Pancreas (tissue), 10 donors: ENCODE results near the gene C2orf76. TPM values are rescaled to one million over a fixed set of nuclear protein-coding genes. Genes with fewer than 3 reads are reported as not detected.

Source experiments
- ATAC-seq, 4 donors: fragments of 200-7000 bp; cut with Tn5 transposase; one replicate each; pipeline versions ENCODE4 v1.8.0 to v1.9.1; 2020; ENCODE audit warnings: mild to moderate bottlenecking in 4 of 4, moderate library complexity in 4 of 4
- DNase-seq, 6 donors: peaks; one replicate each; pipeline ENCODE4 v3.0.0-alpha.2; 2020
- FAIRE-seq: peaks from 2 replicates; lab custom pipeline; 2012; peaks lifted over from hg19 to GRCh38; lab: Jason Lieb, UNC
- H3K27ac ChIP-seq, 4 donors: fragments of 200-600 bp; sonication (generic); 1 replicate in 3 of 4; 2 replicates in 1 of 4; pipeline versions ENCODE4 v1.5.0 to v1.8.0; 2020
- H3K27me3 ChIP-seq, 4 donors: fragments of 200-600 bp; one replicate each; pipeline ENCODE4 v1.8.0; 2021
- H3K36me3 ChIP-seq, 3 donors: fragments of 200-600 bp; sonication (generic) in 1 of 3; one replicate each; pipeline versions ENCODE4 v1.5.0 to v1.8.0; 2020 to 2021
- H3K4me1 ChIP-seq, 3 donors: fragments of 200-600 bp; one replicate each; pipeline ENCODE4 v1.8.0; 2021
- H3K4me3 ChIP-seq, 4 donors: fragments of 200-600 bp; sonication (generic) in 2 of 4; one replicate each; pipeline versions ENCODE4 v1.5.0 to v1.8.0; 2020 to 2021
- H3K9me3 ChIP-seq, 4 donors: fragments of 200-600 bp; one replicate each; pipeline ENCODE4 v1.8.0; 2021
- CTCF ChIP-seq, 4 donors: fragments of 200-600 bp; sonication (generic) in 3 of 4; IDR thresholded peaks; one replicate each; pipeline versions ENCODE4 v1.5.0 to v1.8.0; 2021; ENCODE audit warnings: antibody characterized with exemption in 4 of 4
- WGBS, 2 donors: extraction: QIAGEN DNeasy Blood & Tissue Kit; methylation state at CpG; one replicate each; pipeline ENCODE4 v1.1.7; 2013; 5-methylcytosine and 5-hydroxymethylcytosine counted together
- intact Hi-C, 3 donors: fragments of 100-400 bp; cut with DNase I; formaldehyde crosslinking; loops; one replicate each; pipeline versions ENCODE4 v1.11.1 to v1.14.2; 2022
- polyA plus RNA-seq, 2 donors: library from polyadenylated mRNA; stranded (reverse); fragments of 200-250 nt; gene quantifications; one replicate each; pipeline ENCODE4 v1.2.3, GENCODE V29; 2013
- total RNA-seq, 6 donors: library from RNA; stranded (reverse); fragmentation: NEBNext Ultra II Directional in 4 of 6; extraction: Animal tissue kit (Norgen Biotek cat#: 25700) in 4 of 6; gene quantifications; one replicate each; pipeline versions ENCODE4 v1.2.1 to v1.2.4, GENCODE V29; 2021 to 2023
- donor health status: healthy with polysubstance abuse.
- donor health status: DM: no; HTN: no; CAD: no; lungs with moderate emphysema.
- donor health status: DM: no; HTN: no; CAD: no.
- donor health status: control.
- donor health status: control.
- donor health status: Bipolar disorder and iron deficiency.
- donor health status: DM: yes; HTN: yes; CAD: no.
- donor health status: DM: no; HTN: no; CAD: no.
- donor health status: DM: no; HTN: no; CAD: no.
- donor health status: DM: yes; HTN: yes; CAD: no.

C2orf76 gene
- total and polyA plus RNA-seq, 8 donors, result 3.8 to 12.0 (median 5.6) TPM

DNA sequence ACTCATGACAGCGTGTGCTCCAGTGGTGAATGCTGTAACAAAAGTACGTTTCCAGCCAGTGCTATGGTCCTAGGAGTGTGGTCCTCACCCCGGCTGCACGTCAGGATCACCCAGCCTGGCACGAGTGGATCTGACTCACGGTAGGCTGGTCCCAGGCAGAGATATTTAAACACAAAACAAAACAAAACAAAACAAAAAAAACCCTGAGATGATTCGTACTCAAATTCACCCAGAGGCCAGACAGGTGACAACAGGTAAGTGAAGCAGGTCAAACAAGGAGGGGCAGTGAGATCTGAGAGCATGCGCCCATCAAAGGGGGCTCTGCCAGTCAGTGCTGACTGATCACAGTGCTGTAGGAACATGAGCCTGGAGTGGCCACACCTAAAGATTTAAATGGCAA lies 43.2 kb downstream of the C2orf76 start:
- ATAC-seq (peak; percentile 20 to 56 (median 34)), DNase-seq (peak in 1 of 6 donors; percentile 39), FAIRE-seq (no peak)
- Histone ChIP-seq H3K27ac (peak overlapping the region in 3 of 4 donors; percentile 37 to 77 (median 71)), H3K4me1 (peaks cover under 1 to 20% (median 16%) of the 10 kb centered on the region in 3 donors), H3K36me3 (no peaks in the 10 kb centered on the region), H3K9me3 (no peaks in the 10 kb centered on the region), H3K27me3 (no peaks in the 10 kb centered on the region), H3K4me3 (no peak overlapping the region)
- 49 to 58% methylated on average over 8 of the region's 8 CpGs for WGBS, 2 donors
- no peak for TF ChIP-seq CTCF (IDR thresholded peaks at IDR 0.05)
- intact Hi-C loops, result no loop called here

- Histone ChIP-seq H3K27me3 (no peaks in the 10 kb centered on the region), H3K27ac (no peak overlapping the region), H3K9me3 (no peaks in the 10 kb centered on the region), H3K4me3 (no peak overlapping the region), H3K4me1 (peaks cover 16 to 25% (median 19%) of the 10 kb centered on the region in 3 donors), H3K36me3 (no peaks in the 10 kb centered on the region)
- ATAC-seq (peak in 3 of 4 donors; percentile 49 to 60 (median 52)), FAIRE-seq (no peak), DNase-seq (no peak)
- no peak for TF ChIP-seq CTCF (IDR thresholded peaks at IDR 0.05)
- 22 to 23% methylated on average over 7 of the region's 7 CpGs for WGBS, 2 donors
- intact Hi-C loops, result no loop called here
These were observed 47.0 kb downstream of the C2orf76 start for GRCh38 chr2:119319593-119319992.

DNA sequence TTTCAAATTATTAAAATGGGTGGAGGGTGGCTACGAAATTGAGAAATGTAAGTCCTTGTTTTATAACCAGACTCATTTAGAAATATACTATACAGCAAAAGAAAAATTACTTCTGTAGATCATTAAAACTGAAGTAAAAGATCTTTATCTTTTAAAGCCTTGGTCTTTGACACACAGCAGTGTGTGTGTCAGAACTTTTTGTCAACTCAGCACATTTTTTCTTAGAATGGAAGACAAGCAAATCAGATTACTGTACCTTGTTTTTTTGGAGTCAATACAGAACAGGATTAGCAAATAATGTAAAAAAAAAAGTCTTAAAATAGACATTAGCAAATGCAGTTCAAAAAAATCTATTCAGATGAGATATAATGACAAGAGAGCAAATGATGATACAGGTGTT lies 49.1 kb downstream of the C2orf76 start:
- no peak overlapping the region for H3K4me3 ChIP-seq
- H3K9me3 ChIP-seq, result no peaks in the 10 kb centered on the region
- H3K36me3 ChIP-seq, result no peaks in the 10 kb centered on the region
- no peak for FAIRE-seq
- no peak for ATAC-seq
- no peaks in the 10 kb centered on the region for H3K27me3 ChIP-seq
- H3K4me1 ChIP-seq, result peaks cover 10 to 16% (median 14%) of the 10 kb centered on the region in 3 donors
- no peak for DNase-seq
- H3K27ac ChIP-seq, result no peak overlapping the region
- intact Hi-C loops, result no loop called here
- WGBS, 2 donors, result 91 to 98% methylated on average over 1 of the region's 1 CpG
- TF ChIP-seq CTCF (IDR thresholded peaks at IDR 0.05), result no peak

DNA sequence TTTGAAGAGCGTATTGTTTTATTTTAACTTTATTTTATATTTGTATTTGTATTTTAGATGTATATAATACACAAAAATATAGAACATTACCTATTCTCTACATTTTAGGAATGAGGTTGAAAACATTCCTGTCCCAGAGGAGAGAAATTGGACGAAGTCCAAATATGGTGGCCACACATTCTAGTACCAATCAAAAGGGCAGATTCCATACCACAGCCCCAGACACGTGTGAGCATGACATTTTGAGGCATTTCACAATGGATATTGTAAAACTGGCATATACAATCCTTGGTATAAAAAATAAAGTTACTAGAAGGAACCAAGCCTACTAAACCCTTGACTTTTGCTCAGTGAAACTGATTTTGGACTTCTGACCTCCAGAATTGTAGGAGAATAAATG lies 50.6 kb downstream of the C2orf76 start:
- ATAC-seq (no peak), DNase-seq (no peak), FAIRE-seq (no peak)
- Histone ChIP-seq H3K36me3 (no peaks in the 10 kb centered on the region), H3K4me3 (no peak overlapping the region), H3K27me3 (no peaks in the 10 kb centered on the region), H3K4me1 (peaks cover 10 to 16% (median 14%) of the 10 kb centered on the region in 3 donors), H3K27ac (no peak overlapping the region), H3K9me3 (no peaks in the 10 kb centered on the region)
- 64 to 72% methylated on average over 3 of the region's 3 CpGs for WGBS, 2 donors
- intact Hi-C loops, result no loop called here
- TF ChIP-seq CTCF (IDR thresholded peaks at IDR 0.05), result no peak

DNA sequence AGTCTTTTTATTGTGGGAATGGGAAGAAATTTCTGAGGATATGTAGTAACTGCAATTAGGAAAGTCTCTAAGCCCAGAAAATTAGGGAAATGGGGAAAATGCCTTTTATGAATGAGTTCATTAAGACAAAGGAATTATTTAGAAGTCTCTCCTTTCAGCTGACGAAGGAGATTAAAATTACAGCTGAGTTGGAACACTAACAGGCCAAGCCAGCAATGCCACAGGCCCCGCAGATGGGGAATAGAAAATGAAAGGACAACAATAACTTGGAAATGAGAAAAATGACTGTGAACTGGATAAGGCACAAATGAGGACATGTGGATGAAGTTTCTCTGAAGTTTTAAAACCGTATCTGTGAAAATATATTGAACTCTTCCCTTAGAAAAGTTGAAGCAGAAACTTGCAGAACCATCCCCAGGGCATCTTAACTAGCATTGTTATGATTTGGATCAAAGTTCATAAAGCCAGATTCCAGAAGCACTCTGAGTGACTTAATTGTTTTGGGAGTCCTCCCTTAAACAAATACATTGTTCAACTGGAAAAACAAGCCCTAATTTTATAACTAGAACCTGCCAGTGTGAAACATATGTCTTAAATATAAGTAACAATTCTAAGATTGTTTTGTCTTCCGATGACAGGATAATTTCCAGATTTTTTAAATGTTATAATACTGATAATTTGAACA lies 51.3 kb downstream of the C2orf76 start:
- peak overlapping the region in 2 of 4 donors; percentile 15 to 45 for H3K27ac ChIP-seq
- H3K27me3 ChIP-seq, result no peaks in the 10 kb centered on the region
- ATAC-seq (peak in 1 of 4 donors; percentile 7), DNase-seq (no peak), FAIRE-seq (no peak)
- H3K36me3 ChIP-seq, result no peaks in the 10 kb centered on the region
- peaks cover 10 to 16% (median 14%) of the 10 kb centered on the region in 3 donors for H3K4me1 ChIP-seq
- TF ChIP-seq CTCF (IDR thresholded peaks at IDR 0.05), result no peak
- H3K9me3 ChIP-seq, result no peaks in the 10 kb centered on the region
- no peak overlapping the region for H3K4me3 ChIP-seq
- 40 to 45% methylated on average over 4 of the region's 4 CpGs for WGBS, 2 donors
- intact Hi-C loops, result no loop called here
